B cell (primary cell): ENCODE measurements around the gene STRIP1. TPM values are rescaled to one million over a fixed set of nuclear protein-coding genes. Genes with fewer than 3 reads are reported as not detected.

ENCODE experiments used
- ATAC-seq: fragments of 200-7000 bp; cut with Tn5 transposase; one replicate; pipeline ENCODE4 v1.10.0; 2021; ENCODE audit warnings: low read depth, mild to moderate bottlenecking, moderate number of reproducible peaks, moderate library complexity
- CTCF ChIA-PET: fragments of 350-600 bp; sonication (Branson Sonifier 250); formaldehyde crosslinking; loops from one replicate; lab custom pipeline; 2021; ENCODE audit warnings: antibody characterized with exemption, inconsistent platforms; lab: Charles Lee
- POLR2A ChIA-PET: fragments of 350-600 bp; sonication (Branson Sonifier 250); formaldehyde crosslinking; loops from one replicate; lab custom pipeline; 2021; ENCODE audit warnings: antibody characterized with exemption; lab: Charles Lee
- DNase-seq: peaks from one replicate; pipeline ENCODE4 v3.0.0; 2013
- H2AFZ ChIP-seq: 2 replicates; pipeline ENCODE4 v1.6.1; 2012; ENCODE audit warnings: mild to moderate bottlenecking, low read depth, low read length; ENCODE audit not compliant: insufficient read depth, poor library complexity, severe bottlenecking
- H3K27ac ChIP-seq, 2 donors: 1 replicate in 1 of 2; 2 replicates in 1 of 2; pipeline ENCODE4 v1.5.1; 2012 to 2013; ENCODE audit warnings: low read length in 2 of 2, mild to moderate bottlenecking in 2 of 2, moderate library complexity in 1 of 2
- H3K27me3 ChIP-seq, 4 experiments: fragments of 200-600 bp in 1 of 4; sonication (generic) in 1 of 4; replicated peaks in 1 of 4; 1 replicate in 2 of 4; 2 replicates in 2 of 4; pipeline versions ENCODE4 v1.6.1 to v1.7.0; 2013 to 2016; ENCODE audit warnings: low read length in 3 of 4, mild to moderate bottlenecking in 2 of 4, mixed read lengths in 1 of 4, moderate library complexity in 1 of 4; ENCODE audit not compliant: insufficient read depth in 4 of 4, control insufficient read depth in 3 of 4; ENCODE audit errors: control extremely low read depth in 1 of 4
- H3K36me3 ChIP-seq, 2 experiments: replicated peaks in 1 of 2; 1 replicate in 1 of 2; 2 replicates in 1 of 2; pipeline versions ENCODE4 v1.6.1 to v1.7.1; 2013; ENCODE audit warnings: low read length in 1 of 2; ENCODE audit not compliant: insufficient read depth in 2 of 2, control insufficient read depth in 1 of 2; ENCODE audit errors: control extremely low read depth in 1 of 2, extremely low read depth in 1 of 2
- H3K4me1 ChIP-seq, 2 donors: fragments of 200-600 bp in 1 of 2; sonication (generic) in 1 of 2; 1 replicate in 1 of 2; 2 replicates in 1 of 2; pipeline versions ENCODE4 v1.5.1 to v1.6.1; 2013 to 2017; ENCODE audit warnings: low read length in 2 of 2; ENCODE audit not compliant: control insufficient read depth in 2 of 2, insufficient read depth in 2 of 2
- H3K4me2 ChIP-seq: replicated peaks from 2 replicates; pipeline ENCODE3; 2012; ENCODE audit warnings: mild to moderate bottlenecking, low read depth, low read length; ENCODE audit not compliant: poor library complexity, severe bottlenecking
- H3K4me3 ChIP-seq, 5 experiments: fragments of 200-600 bp in 1 of 5; sonication (generic) in 1 of 5; 1 replicate in 3 of 5; 2 replicates in 2 of 5; pipeline versions ENCODE4 v1.5.1 to v1.7.0; 2011 to 2016; ENCODE audit warnings: low read length in 4 of 5, mild to moderate bottlenecking in 4 of 5, low read depth in 2 of 5, control low read depth in 1 of 5, moderate library complexity in 1 of 5; ENCODE audit not compliant: insufficient read depth in 1 of 5; ENCODE audit errors: control extremely low read depth in 1 of 5, extremely low read depth in 1 of 5
- H3K79me2 ChIP-seq: fragments of 200-600 bp; sonication (generic); one replicate; pipeline ENCODE4 v1.6.0; 2016; ENCODE audit warnings: low read length; ENCODE audit not compliant: control insufficient read depth, insufficient read depth
- H3K9ac ChIP-seq: fragments of 200-600 bp; sonication (generic); 2 replicates; pipeline ENCODE4 v1.6.1; 2017; ENCODE audit warnings: mild to moderate bottlenecking, low read length, moderate library complexity
- H3K9me3 ChIP-seq, 3 donors: one replicate each; pipeline versions ENCODE4 v1.6.1 to v1.7.1; 2013; ENCODE audit warnings: low read length in 2 of 3; ENCODE audit not compliant: control insufficient read depth in 2 of 3, insufficient read depth in 1 of 3; ENCODE audit errors: control extremely low read depth in 1 of 3
- H4K20me1 ChIP-seq: 2 replicates; pipeline ENCODE4 v1.6.0; 2012; ENCODE audit warnings: mild to moderate bottlenecking, low read length; ENCODE audit not compliant: insufficient read depth, control insufficient read depth, poor library complexity, severe bottlenecking
- H3K27ac Mint-ChIP-seq: one replicate; pipeline ENCODE4 v1.8.0; 2021; ENCODE audit warnings: mixed read lengths
- H3K27me3 Mint-ChIP-seq: one replicate; pipeline ENCODE4 v1.8.0; 2021; ENCODE audit warnings: mixed read lengths
- H3K4me1 Mint-ChIP-seq: one replicate; pipeline ENCODE4 v1.8.0; 2021; ENCODE audit warnings: mixed read lengths
- H3K4me3 Mint-ChIP-seq: one replicate; pipeline ENCODE4 v1.8.0; 2021; ENCODE audit warnings: mixed read lengths
- H3K9me3 Mint-ChIP-seq: one replicate; pipeline ENCODE4 v1.8.0; 2022; ENCODE audit warnings: mixed read lengths; ENCODE audit not compliant: insufficient read depth
- EZH2 ChIP-seq: IDR thresholded peaks from 2 replicates; pipeline ENCODE4 v1.6.1; 2012; ENCODE audit warnings: borderline replicate concordance, low read depth, mild to moderate bottlenecking, moderate library complexity, low read length; ENCODE audit not compliant: insufficient read depth, poor library complexity, severe bottlenecking
- WGBS: methylation state at CpG from one replicate; pipeline ENCODE4 v1.1.5; 2013; ENCODE audit warnings: missing lambda C conversion rate; ENCODE audit not compliant: insufficient coverage; 5-methylcytosine and 5-hydroxymethylcytosine counted together
- intact Hi-C: fragments of 100-400 bp; cut with micrococcal nuclease; formaldehyde crosslinking; loops from one replicate; pipeline ENCODE4 v1.10.0; 2022
- polyA plus RNA-seq: library from polyadenylated mRNA; depleted of rRNA; stranded (reverse); fragments of >200 nt; gene quantifications from 2 replicates; pipeline ENCODE4 v1.2.3, GENCODE V29; 2012
- total RNA-seq, 2 donors: library from RNA; stranded (reverse); fragments of 120-200 nt in 1 of 2; gene quantifications; 1 replicate in 1 of 2; 2 replicates in 1 of 2; pipeline versions ENCODE4 v1.2.3 to v1.2.4, GENCODE V29; 2013 to 2022
- TF ChIP-seq, protein P1 (sequence below): fragments of 200-600 bp; IDR thresholded peaks from one replicate; pipeline ENCODE4 v1.8.0; 2022; ENCODE audit warnings: antibody characterized with exemption, mild to moderate bottlenecking

Gene STRIP1
- total and polyA plus RNA-seq, 2 donors (not counting 1 experiment from before 2014, with no cell fraction given), result 41.5 to 105 TPM

DNA sequence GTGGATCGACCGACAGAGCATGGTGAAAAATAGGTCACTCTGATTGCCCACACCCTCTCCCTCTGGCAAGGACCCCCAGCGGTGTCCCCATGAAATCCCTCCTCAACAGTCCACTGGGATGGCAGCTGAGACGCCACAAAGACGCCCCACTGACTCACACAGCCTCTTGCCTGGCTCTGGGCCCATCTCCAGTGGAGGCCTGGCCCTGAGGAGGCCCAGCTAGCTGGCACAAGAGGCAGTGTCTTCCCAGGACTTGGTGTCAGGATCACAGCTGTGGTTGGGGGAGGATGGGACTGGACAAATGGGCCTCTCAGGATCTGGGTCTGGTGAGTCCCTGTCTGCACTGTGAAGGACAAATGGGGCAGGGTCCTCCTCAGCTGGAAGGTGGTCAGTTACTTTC lies 31.4 kb downstream of the STRIP1 start:
- ChIA-PET CTCF (interaction anchor here (0.8 to 2.4 kb wide), 3 partner anchors 12 to 37 kb away, joined by 3 to 13 read pairs (median 4); no protein-coding TSS in a partner anchor), POLR2A (interaction anchor here (0.6 kb wide), 1 partner anchor 52 kb away, joined by 8 read pairs; no protein-coding TSS in a partner anchor)
- Histone ChIP-seq H2AFZ (no peak overlapping the region), H3K4me1 (peaks cover 33 to 34% of the 10 kb centered on the region in 2 donors), H3K79me2 (no peaks in the 10 kb centered on the region), H3K9me3 (peaks cover 0 to 32% (median 0%) of the 10 kb centered on the region in 3 donors), H3K27ac (no peak overlapping the region), H3K27me3 (peaks cover 0 to 39% (median 25%) of the 10 kb centered on the region in 4 experiments), H3K4me3 (no peak overlapping the region), H3K36me3 (peaks cover 0 to 5% of the 10 kb centered on the region in 2 experiments), H4K20me1 (peaks cover 4% of the 10 kb centered on the region), H3K4me2 (no peak overlapping the region), H3K9ac (no peak overlapping the region)
- no peak for DNase-seq
- H3K4me1 Mint-ChIP-seq, result peaks cover 22% of the 10 kb centered on the region
- ATAC-seq, result no peak
- no peak overlapping the region for H3K27ac Mint-ChIP-seq
- TF ChIP-seq, protein P1, sequence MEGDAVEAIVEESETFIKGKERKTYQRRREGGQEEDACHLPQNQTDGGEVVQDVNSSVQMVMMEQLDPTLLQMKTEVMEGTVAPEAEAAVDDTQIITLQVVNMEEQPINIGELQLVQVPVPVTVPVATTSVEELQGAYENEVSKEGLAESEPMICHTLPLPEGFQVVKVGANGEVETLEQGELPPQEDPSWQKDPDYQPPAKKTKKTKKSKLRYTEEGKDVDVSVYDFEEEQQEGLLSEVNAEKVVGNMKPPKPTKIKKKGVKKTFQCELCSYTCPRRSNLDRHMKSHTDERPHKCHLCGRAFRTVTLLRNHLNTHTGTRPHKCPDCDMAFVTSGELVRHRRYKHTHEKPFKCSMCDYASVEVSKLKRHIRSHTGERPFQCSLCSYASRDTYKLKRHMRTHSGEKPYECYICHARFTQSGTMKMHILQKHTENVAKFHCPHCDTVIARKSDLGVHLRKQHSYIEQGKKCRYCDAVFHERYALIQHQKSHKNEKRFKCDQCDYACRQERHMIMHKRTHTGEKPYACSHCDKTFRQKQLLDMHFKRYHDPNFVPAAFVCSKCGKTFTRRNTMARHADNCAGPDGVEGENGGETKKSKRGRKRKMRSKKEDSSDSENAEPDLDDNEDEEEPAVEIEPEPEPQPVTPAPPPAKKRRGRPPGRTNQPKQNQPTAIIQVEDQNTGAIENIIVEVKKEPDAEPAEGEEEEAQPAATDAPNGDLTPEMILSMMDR, result no peak
- TF ChIP-seq EZH2, result no peak
- H3K4me3 Mint-ChIP-seq, result no peak overlapping the region
- 93% methylated on average over 5 of the region's 5 CpGs for WGBS
- peaks cover 37% of the 10 kb centered on the region for H3K27me3 Mint-ChIP-seq
- H3K9me3 Mint-ChIP-seq, result no peaks in the 10 kb centered on the region
- intact Hi-C loops, result no loop called here

DNA sequence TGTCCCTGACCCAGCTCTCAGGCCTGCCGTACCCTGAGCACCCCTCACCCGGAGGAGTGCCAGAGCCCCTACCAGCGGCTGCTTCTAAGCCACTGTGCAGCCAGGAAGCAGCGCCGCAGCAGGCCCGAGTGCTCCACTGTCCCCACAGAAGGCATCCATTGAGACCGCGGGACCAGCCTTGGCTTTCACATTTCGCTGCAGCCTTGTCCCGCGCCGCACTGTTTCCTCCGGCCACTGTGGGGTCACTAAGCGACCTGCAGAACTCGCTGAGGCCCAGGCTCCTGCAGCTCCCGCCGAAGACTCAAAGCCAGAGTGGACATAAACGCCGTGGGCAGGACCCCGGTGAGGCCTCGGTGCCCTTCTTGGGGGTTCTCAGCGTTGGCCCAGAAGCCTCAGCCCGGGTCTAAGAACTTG lies 33.1 kb downstream of the STRIP1 start:
- Histone ChIP-seq H3K79me2 (no peaks in the 10 kb centered on the region), H3K9me3 (peaks cover 0 to 35% (median 0%) of the 10 kb centered on the region in 3 donors), H3K9ac (no peak overlapping the region), H4K20me1 (peaks cover 4% of the 10 kb centered on the region), H3K4me2 (peak overlapping the region; percentile 81), H3K36me3 (no peaks in the 10 kb centered on the region), H3K4me3 (peak overlapping the region in 1 of 5 experiments; percentile 60), H3K27me3 (peaks cover 0 to 56% (median 40%) of the 10 kb centered on the region in 4 experiments), H3K4me1 (peaks cover 34 to 40% of the 10 kb centered on the region in 2 donors), H3K27ac (no peak overlapping the region), H2AFZ (peak overlapping the region; percentile 53)
- no peak for TF ChIP-seq EZH2
- TF ChIP-seq, protein P1, result no peak
- intact Hi-C loops, result no loop called here
- no peak for DNase-seq
- Mint-ChIP-seq H3K27ac (no peak overlapping the region), H3K4me1 (peaks cover 25% of the 10 kb centered on the region), H3K4me3 (peak overlapping the region; percentile 94), H3K27me3 (peaks cover 52% of the 10 kb centered on the region), H3K9me3 (no peaks in the 10 kb centered on the region)
- POLR2A ChIA-PET, result no interaction called here
- CTCF ChIA-PET, result interaction anchor here (2.4 kb wide), 1 partner anchor 14 kb away, joined by 13 read pairs; no protein-coding TSS in a partner anchor
- WGBS, result 39% methylated on average over 23 of the region's 23 CpGs
- no peak for ATAC-seq
